Sigmoid colon (tissue), 7 donors: ENCODE data around the gene MMP7. TPM values are rescaled to one million over a fixed set of nuclear protein-coding genes. Genes with fewer than 3 reads are reported as not detected.
A peak's percentile ranks its signal among the peaks of the same experiment; 100 is the strongest.

ENCODE experiments used
- DNase-seq: peaks from one replicate; pipeline ENCODE4 v3.0.0-alpha.2; 2019
- H3K27ac ChIP-seq, 4 donors: fragments of 200-600 bp; sonication (generic); one replicate each; pipeline ENCODE4 v1.5.1; 2016 to 2019; ENCODE audit warnings: mild to moderate bottlenecking in 1 of 4
- H3K27me3 ChIP-seq, 3 donors: fragments of 200-600 bp; sonication (generic); one replicate each; pipeline ENCODE4 v1.5.1; 2019; ENCODE audit warnings: mild to moderate bottlenecking in 1 of 3
- H3K36me3 ChIP-seq, 4 donors: fragments of 200-600 bp; sonication (generic); one replicate each; pipeline ENCODE4 v1.5.1; 2016 to 2019
- H3K4me1 ChIP-seq, 4 donors: fragments of 200-600 bp; sonication (generic); one replicate each; pipeline ENCODE4 v1.5.1; 2017 to 2019
- H3K4me3 ChIP-seq, 4 donors: fragments of 200-600 bp; sonication (generic); one replicate each; pipeline ENCODE4 v1.5.1; 2017 to 2019; ENCODE audit warnings: mild to moderate bottlenecking in 2 of 4, moderate library complexity in 1 of 4
- H3K9me3 ChIP-seq, 4 donors: fragments of 200-600 bp in 3 of 4; sonication (generic) in 3 of 4; one replicate each; pipeline versions ENCODE4 v1.5.1 to v1.6.1; 2013 to 2019
- EP300 ChIP-seq, 4 donors: sonication (generic); formaldehyde crosslinking; IDR thresholded peaks; one replicate each; pipeline ENCODE4 v1.6.1; 2017; ENCODE audit warnings: antibody characterized with exemption in 4 of 4
- POLR2A ChIP-seq, 2 donors: fragments of 450-650 bp; IDR thresholded peaks; one replicate each; pipeline ENCODE4 v1.6.1; 2016; ENCODE audit warnings: antibody characterized with exemption in 2 of 2, mild to moderate bottlenecking in 2 of 2, moderate library complexity in 2 of 2
- POLR2AphosphoS5 ChIP-seq, 4 donors: sonication (generic); formaldehyde crosslinking; IDR thresholded peaks; one replicate each; pipeline ENCODE4 v1.6.1; 2017; ENCODE audit warnings: antibody characterized with exemption in 4 of 4
- WGBS, 2 donors: extraction: QIAGEN DNeasy Blood & Tissue Kit; methylation state at CpG; one replicate each; pipeline ENCODE4 v1.1.7; 2013; 5-methylcytosine and 5-hydroxymethylcytosine counted together
- intact Hi-C: fragments of 100-400 bp; cut with DNase I; formaldehyde crosslinking; loops from one replicate; pipeline ENCODE4 v1.15.1; 2023
- polyA plus RNA-seq, 3 donors: library from polyadenylated mRNA; stranded (reverse); fragments of 200-250 nt; gene quantifications; one replicate each; pipeline ENCODE4 v1.2.3, GENCODE V29; 2013
- total RNA-seq, 4 donors: library from RNA; depleted of rRNA; stranded (reverse); fragments of >200 nt; gene quantifications; one replicate each; pipeline ENCODE4 v1.1.0, GENCODE V29; 2016
- TF ChIP-seq, protein P1 (sequence below), 4 experiments: fragments of 450-650 bp in 3 of 4; fragments of 200-600 bp in 1 of 4; IDR thresholded peaks; one replicate each; pipeline ENCODE4 v1.5.1; 2016 to 2019; ENCODE audit warnings: antibody characterized with exemption in 4 of 4, mild to moderate bottlenecking in 3 of 4, moderate library complexity in 2 of 4
- donor health status: healthy with polysubstance abuse.
- donor health status: Bipolar disorder and iron deficiency.
- donor health status: healthy.

Gene MMP7
- total and polyA plus RNA-seq, 7 donors, result 11.8 TPM; not detected in 6

DNA sequence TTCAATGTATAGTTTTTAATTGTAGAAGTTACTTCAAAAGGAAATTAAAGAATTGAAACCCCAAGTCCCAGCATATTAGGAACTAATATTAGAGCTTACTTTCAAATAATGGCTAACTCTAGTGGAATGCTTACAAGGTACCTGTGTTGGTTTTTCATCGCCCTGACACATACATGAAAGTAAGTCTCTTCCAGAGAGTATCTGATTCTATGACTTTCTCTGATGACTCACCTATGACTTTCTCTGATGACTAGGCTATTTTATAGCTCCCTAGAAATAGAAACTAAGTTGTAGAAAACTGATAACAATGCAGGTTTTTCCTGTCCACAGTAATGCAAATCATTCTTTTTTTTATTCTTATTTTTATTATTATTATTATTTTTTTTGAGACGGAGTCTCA is 33.6 kb upstream of the MMP7 start:
- intact Hi-C loops, result loop anchor here (5.0 kb wide), 1 partner anchor 52 kb away; no protein-coding TSS in a partner anchor
- peak overlapping the region in 1 of 4 donors; percentile 42 for H3K27ac ChIP-seq
- H3K4me1 ChIP-seq, result peaks cover 0 to 27% (median 22%) of the 10 kb centered on the region in 4 donors
- TF ChIP-seq POLR2AphosphoS5 (IDR thresholded peaks at IDR 0.05) (no peak), POLR2A (IDR thresholded peaks at IDR 0.05) (no peak), EP300 (IDR thresholded peaks at IDR 0.05) (no peak)
- TF ChIP-seq, protein P1, sequence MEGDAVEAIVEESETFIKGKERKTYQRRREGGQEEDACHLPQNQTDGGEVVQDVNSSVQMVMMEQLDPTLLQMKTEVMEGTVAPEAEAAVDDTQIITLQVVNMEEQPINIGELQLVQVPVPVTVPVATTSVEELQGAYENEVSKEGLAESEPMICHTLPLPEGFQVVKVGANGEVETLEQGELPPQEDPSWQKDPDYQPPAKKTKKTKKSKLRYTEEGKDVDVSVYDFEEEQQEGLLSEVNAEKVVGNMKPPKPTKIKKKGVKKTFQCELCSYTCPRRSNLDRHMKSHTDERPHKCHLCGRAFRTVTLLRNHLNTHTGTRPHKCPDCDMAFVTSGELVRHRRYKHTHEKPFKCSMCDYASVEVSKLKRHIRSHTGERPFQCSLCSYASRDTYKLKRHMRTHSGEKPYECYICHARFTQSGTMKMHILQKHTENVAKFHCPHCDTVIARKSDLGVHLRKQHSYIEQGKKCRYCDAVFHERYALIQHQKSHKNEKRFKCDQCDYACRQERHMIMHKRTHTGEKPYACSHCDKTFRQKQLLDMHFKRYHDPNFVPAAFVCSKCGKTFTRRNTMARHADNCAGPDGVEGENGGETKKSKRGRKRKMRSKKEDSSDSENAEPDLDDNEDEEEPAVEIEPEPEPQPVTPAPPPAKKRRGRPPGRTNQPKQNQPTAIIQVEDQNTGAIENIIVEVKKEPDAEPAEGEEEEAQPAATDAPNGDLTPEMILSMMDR (IDR thresholded peaks at IDR 0.05), result no peak
- H3K4me3 ChIP-seq, result no peak overlapping the region
- H3K27me3 ChIP-seq, result no peaks in the 10 kb centered on the region
- no peaks in the 10 kb centered on the region for H3K36me3 ChIP-seq
- WGBS, 2 donors, result 27 to 54% methylated on average over 2 of the region's 2 CpGs
- H3K9me3 ChIP-seq, result peaks cover 0 to 2% (median 0%) of the 10 kb centered on the region in 4 donors
- no peak for DNase-seq

DNA sequence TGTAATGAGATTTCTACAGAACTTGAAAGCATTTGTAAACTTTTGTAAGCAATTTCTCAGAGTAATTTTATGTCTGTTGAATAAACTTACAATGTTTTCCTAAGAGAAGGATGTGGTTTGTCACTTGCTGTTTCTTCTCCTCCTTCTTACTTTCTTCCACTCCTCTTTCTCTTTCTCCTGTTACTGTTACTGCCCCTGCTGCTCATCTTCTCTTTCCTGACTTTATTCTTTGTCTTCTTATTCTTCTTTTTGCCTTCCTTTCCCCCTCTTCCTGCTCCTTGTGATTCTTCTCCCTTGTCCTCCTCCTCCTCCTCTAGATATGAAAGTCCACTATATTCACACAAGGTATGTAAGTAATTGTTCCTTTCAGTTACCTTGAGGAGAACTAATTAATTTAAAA is 31.1 kb upstream of the MMP7 start:
- TF ChIP-seq, protein P1 (IDR thresholded peaks at IDR 0.05), result no peak
- no peak for TF ChIP-seq POLR2A (IDR thresholded peaks at IDR 0.05)
- TF ChIP-seq POLR2AphosphoS5 (IDR thresholded peaks at IDR 0.05), result no peak
- TF ChIP-seq EP300 (IDR thresholded peaks at IDR 0.05), result no peak
- no peak for DNase-seq
- intact Hi-C loops, result loop anchor here (5.0 kb wide), 1 partner anchor 49 kb away; no protein-coding TSS in a partner anchor
- no peaks in the 10 kb centered on the region for H3K27me3 ChIP-seq
- peaks cover 0 to 28% (median 26%) of the 10 kb centered on the region in 4 donors for H3K4me1 ChIP-seq
- no peak overlapping the region for H3K4me3 ChIP-seq
- H3K27ac ChIP-seq, result peak overlapping the region in 3 of 4 donors; percentile 71 to 79 (median 78)
- no peaks in the 10 kb centered on the region for H3K36me3 ChIP-seq
- peaks cover 0 to 2% (median 0%) of the 10 kb centered on the region in 4 donors for H3K9me3 ChIP-seq

DNA sequence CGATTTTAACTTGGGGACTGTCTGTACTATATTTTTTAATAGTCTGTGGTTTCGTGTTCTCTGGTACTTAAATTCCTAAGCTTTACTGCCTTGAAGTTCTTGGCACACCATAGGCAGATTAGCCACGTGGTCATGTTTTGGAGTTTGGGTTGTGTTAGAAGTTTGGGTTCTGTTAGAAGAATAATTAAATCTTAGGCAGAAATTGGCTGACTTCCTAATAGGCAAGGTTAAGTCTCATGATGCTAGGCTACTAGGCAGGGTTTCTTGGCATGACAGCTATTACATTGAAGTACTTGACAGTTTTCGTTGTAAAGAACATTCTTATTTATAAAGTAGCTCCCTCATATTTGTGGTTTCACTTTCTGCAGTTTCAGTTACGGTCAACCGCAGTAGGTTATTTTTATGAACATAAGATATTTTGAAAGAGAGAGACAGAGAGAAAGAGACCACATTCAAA is 30.0 kb upstream of the MMP7 start:
- peak; percentile 76 for DNase-seq
- Histone ChIP-seq H3K9me3 (no peaks in the 10 kb centered on the region), H3K27me3 (no peaks in the 10 kb centered on the region), H3K4me1 (peaks cover 0 to 28% (median 26%) of the 10 kb centered on the region in 4 donors), H3K4me3 (peak overlapping the region; percentile 25 to 43 (median 38)), H3K36me3 (no peaks in the 10 kb centered on the region), H3K27ac (peak overlapping the region; percentile 31 to 79 (median 74))
- TF ChIP-seq POLR2A (IDR thresholded peaks at IDR 0.05) (no peak), EP300 (IDR thresholded peaks at IDR 0.05) (peak in 3 of 4 donors; percentile 3 to 55 (median 48)), POLR2AphosphoS5 (IDR thresholded peaks at IDR 0.05) (peak in 3 of 4 donors; percentile 14 to 66 (median 41))
- 18 to 72% methylated on average over 6 of the region's 6 CpGs for WGBS, 2 donors
- intact Hi-C loops, result loop anchor here (5.0 kb wide), 1 partner anchor 48 kb away; no protein-coding TSS in a partner anchor

DNA sequence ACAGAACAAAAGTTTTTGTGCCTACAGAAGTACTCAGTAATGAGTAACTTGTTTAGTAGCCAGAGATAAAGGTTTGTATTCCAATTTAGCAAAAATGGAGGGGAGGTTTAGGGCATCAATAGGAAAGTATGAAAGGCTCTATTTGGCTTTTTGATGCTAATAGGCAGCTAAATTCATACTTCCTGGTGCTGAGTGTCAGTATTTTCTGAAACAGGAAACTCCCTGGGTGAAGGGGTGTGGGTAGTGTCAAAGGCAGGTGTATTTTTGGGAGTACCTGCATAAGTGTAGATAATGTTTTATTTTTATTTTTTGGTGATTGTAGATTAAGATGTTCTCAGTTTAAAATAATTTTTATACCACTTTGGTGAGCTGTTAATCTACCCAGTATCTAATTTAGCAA is 29.3 kb upstream of the MMP7 start:
- Histone ChIP-seq H3K4me1 (peaks cover 0 to 28% (median 26%) of the 10 kb centered on the region in 4 donors), H3K27ac (peak overlapping the region in 3 of 4 donors; percentile 71 to 79 (median 78)), H3K36me3 (no peaks in the 10 kb centered on the region), H3K9me3 (no peaks in the 10 kb centered on the region), H3K4me3 (no peak overlapping the region), H3K27me3 (no peaks in the 10 kb centered on the region)
- no peak for DNase-seq
- intact Hi-C loops, result loop anchor here (5.0 kb wide), 1 partner anchor 48 kb away; no protein-coding TSS in a partner anchor
- no peak for TF ChIP-seq EP300 (IDR thresholded peaks at IDR 0.05)
- TF ChIP-seq, protein P1 (IDR thresholded peaks at IDR 0.05), result no peak
- no peak for TF ChIP-seq POLR2AphosphoS5 (IDR thresholded peaks at IDR 0.05)
- no peak for TF ChIP-seq POLR2A (IDR thresholded peaks at IDR 0.05)

DNA sequence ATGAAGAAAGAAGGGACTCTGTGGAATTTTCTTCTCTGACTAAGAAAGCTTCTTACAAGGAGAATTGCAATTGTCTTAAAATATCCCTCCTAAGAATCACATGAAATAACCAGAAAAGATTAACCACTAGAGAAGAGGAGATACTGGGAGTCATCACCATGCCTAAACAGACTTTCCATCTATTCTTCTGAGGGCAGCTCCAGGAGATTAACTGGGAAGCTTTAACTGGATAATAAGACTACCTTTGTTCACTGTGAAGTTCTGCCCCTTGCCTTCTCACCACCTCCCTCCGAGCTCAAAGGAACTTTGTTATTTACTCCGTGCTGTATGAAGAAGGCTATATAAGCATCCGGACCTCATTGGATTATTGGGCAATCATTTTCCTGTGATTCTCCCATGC is 24.5 kb upstream of the MMP7 start:
- H3K27ac ChIP-seq, result no peak overlapping the region

More for the DNA sequence above, 24.5 kb upstream of the MMP7 start:
- Histone ChIP-seq H3K4me1 (peaks cover 0 to 21% (median 14%) of the 10 kb centered on the region in 4 donors), H3K36me3 (no peaks in the 10 kb centered on the region), H3K9me3 (no peaks in the 10 kb centered on the region), H3K4me3 (no peak overlapping the region), H3K27me3 (no peaks in the 10 kb centered on the region)
- no peak for DNase-seq
- intact Hi-C loops, result no loop called here
- WGBS, 2 donors, result 80 to 89% methylated on average over 3 of the region's 3 CpGs
- no peak for TF ChIP-seq POLR2A (IDR thresholded peaks at IDR 0.05)
- TF ChIP-seq, protein P1 (IDR thresholded peaks at IDR 0.05), result no peak
- TF ChIP-seq EP300 (IDR thresholded peaks at IDR 0.05), result no peak
- TF ChIP-seq POLR2AphosphoS5 (IDR thresholded peaks at IDR 0.05), result no peak
